Activated B cell treated with CpG ODN at 0.5 μM for 24 hours (primary cell): ENCODE results near the gene BRI3. TPM values are rescaled to one million over a fixed set of nuclear protein-coding genes. Genes with fewer than 3 reads are reported as not detected.

Experiments used
- ATAC-seq: fragments of 200-7000 bp; cut with Tn5 transposase; one replicate; pipeline ENCODE4 v1.10.0; 2021; ENCODE audit warnings: low read depth, mild to moderate bottlenecking, moderate library complexity
- CTCF ChIA-PET: fragments of 350-600 bp; sonication (Branson Sonifier 250); formaldehyde crosslinking; loops from one replicate; lab custom pipeline; 2021; ENCODE audit warnings: antibody characterized with exemption; lab: Charles Lee
- POLR2A ChIA-PET: fragments of 350-600 bp; sonication (Branson Sonifier 250); formaldehyde crosslinking; loops from one replicate; lab custom pipeline; 2021; ENCODE audit warnings: antibody characterized with exemption; lab: Charles Lee
- DNase-seq: peaks from one replicate; pipeline ENCODE4 v3.0.0; 2022
- H3K27ac Mint-ChIP-seq: one replicate; pipeline ENCODE4 v1.8.0; 2020; ENCODE audit warnings: mixed read lengths
- H3K27me3 Mint-ChIP-seq: one replicate; pipeline ENCODE4 v1.8.0; 2021; ENCODE audit warnings: mixed read lengths
- H3K36me3 Mint-ChIP-seq: one replicate; pipeline ENCODE4 v1.8.0; 2021; ENCODE audit warnings: low read depth, mixed read lengths
- H3K4me1 Mint-ChIP-seq: one replicate; pipeline ENCODE4 v1.8.0; 2021; ENCODE audit warnings: mixed read lengths
- H3K4me3 Mint-ChIP-seq: one replicate; pipeline ENCODE4 v1.8.0; 2020; ENCODE audit warnings: mild to moderate bottlenecking, mixed read lengths
- H3K9me3 Mint-ChIP-seq: one replicate; pipeline ENCODE4 v1.8.0; 2020; ENCODE audit warnings: mixed read lengths
- CTCF ChIP-seq: fragments of 200-600 bp; IDR thresholded peaks from one replicate; pipeline ENCODE4 v1.8.0; 2022; ENCODE audit warnings: antibody characterized with exemption, mild to moderate bottlenecking
- intact Hi-C: fragments of 100-400 bp; cut with micrococcal nuclease; formaldehyde crosslinking; loops from one replicate; pipeline ENCODE4 v1.15.1; 2024
- total RNA-seq: library from RNA; stranded (reverse); gene quantifications from 2 replicates; pipeline ENCODE4 v1.2.3, GENCODE V29; 2022

Gene BRI3
- total RNA-seq, 1 donor from 2014 or later: 53.7 TPM

DNA sequence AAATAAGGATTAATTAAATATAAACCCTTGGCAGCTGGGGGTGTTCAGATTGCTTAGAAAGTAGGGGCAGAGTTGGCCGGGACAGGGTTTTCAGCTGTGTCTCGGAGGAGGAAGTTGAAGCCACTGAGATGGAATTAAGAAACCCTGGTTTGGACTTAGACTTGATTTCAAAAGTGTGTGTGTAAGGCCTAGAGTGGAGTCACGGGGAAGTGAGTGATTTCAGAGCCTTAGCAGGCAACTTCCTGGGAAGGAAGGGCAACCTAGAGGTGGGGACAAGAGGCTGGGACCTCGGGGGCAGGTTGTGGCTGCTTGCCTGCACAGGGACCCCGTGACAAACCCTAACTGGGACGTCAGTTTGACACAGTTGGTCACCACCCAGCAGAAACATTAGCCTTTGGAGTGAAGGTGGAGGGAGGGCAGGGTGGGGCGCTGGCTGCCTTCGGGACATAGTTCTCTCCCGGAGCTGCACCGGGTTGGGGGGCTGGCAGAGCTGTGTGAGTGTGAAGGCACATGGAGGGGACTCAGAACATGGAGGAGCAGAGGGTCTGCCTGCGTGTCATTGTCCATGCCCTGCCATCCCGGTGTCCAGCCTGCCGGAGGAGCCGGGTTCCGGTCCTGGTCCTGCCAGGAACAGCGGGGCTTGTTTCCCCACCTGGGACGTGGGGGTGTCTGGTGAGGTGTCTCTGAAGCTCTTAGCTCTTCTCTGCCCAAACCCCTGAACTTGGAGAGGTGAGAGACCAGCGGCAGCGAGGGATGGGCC lies 1.8 kb downstream of the BRI3 start:
- Mint-ChIP-seq H3K27me3 (no peaks in the 10 kb centered on the region), H3K4me1 (peaks cover 40% of the 10 kb centered on the region), H3K4me3 (peak overlapping the region; percentile 85), H3K36me3 (peaks cover 2% of the 10 kb centered on the region), H3K27ac (no peak overlapping the region), H3K9me3 (no peaks in the 10 kb centered on the region)
- TF ChIP-seq CTCF: no peak
- intact Hi-C loops: loop anchor here (10.0 kb wide), 1 partner anchor 1169 kb away; the partner anchor contains the start of gene SDHAF3
- ChIA-PET POLR2A (interaction anchor here (0.6 to 1.4 kb wide), 2 partner anchors 31 to 36 kb away, joined by 3 to 6 read pairs; partner anchors contain the start of gene TECPR1), CTCF (no interaction called here)
- ATAC-seq (no peak), DNase-seq (no peak)

DNA sequence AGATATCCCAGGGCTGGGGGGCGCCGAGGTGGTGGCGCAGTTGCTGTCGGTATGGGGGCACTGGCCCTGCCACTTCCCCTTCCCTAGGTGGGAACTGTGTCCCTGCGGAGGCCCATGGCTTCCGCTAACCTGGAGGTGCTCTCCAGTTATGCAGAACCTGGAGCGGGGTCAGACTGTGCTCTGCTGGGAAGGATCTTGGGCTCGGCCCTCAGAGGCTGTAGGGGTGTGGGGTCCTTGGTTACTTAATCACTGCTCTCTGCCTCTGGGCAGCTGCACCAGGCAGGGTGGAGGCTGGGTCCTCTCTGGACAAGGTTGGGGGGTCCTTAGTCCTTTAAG lies 2.4 kb downstream of the BRI3 start:
- H3K27me3 Mint-ChIP-seq: no peaks in the 10 kb centered on the region
- no peaks in the 10 kb centered on the region for H3K9me3 Mint-ChIP-seq
- intact Hi-C loops: loop anchor here (10.0 kb wide), 1 partner anchor 1169 kb away; the partner anchor contains the start of gene SDHAF3
- ChIA-PET POLR2A (no interaction called here), CTCF (no interaction called here)
- TF ChIP-seq CTCF: no peak
- peak overlapping the region; percentile 15 for H3K4me3 Mint-ChIP-seq
- no peak for ATAC-seq
- no peak overlapping the region for H3K27ac Mint-ChIP-seq
- peaks cover 41% of the 10 kb centered on the region for H3K4me1 Mint-ChIP-seq
- peaks cover 6% of the 10 kb centered on the region for H3K36me3 Mint-ChIP-seq
- DNase-seq: no peak

- no peak for ATAC-seq
- TF ChIP-seq CTCF: no peak
- peaks cover 6% of the 10 kb centered on the region for H3K36me3 Mint-ChIP-seq
- H3K27me3 Mint-ChIP-seq: no peaks in the 10 kb centered on the region
- POLR2A ChIA-PET: no interaction called here
- DNase-seq: no peak
- H3K9me3 Mint-ChIP-seq: no peaks in the 10 kb centered on the region
- intact Hi-C loops: loop anchor here (10.0 kb wide), 1 partner anchor 1170 kb away; the partner anchor contains the start of gene SDHAF3
- H3K4me1 Mint-ChIP-seq: peaks cover 41% of the 10 kb centered on the region
- peak overlapping the region; percentile 19 for H3K4me3 Mint-ChIP-seq
- H3K27ac Mint-ChIP-seq: no peak overlapping the region
- CTCF ChIA-PET: no interaction called here
Observed at GRCh38 chr7:98284335-98285036, 3.0 kb downstream of the BRI3 start.

DNA sequence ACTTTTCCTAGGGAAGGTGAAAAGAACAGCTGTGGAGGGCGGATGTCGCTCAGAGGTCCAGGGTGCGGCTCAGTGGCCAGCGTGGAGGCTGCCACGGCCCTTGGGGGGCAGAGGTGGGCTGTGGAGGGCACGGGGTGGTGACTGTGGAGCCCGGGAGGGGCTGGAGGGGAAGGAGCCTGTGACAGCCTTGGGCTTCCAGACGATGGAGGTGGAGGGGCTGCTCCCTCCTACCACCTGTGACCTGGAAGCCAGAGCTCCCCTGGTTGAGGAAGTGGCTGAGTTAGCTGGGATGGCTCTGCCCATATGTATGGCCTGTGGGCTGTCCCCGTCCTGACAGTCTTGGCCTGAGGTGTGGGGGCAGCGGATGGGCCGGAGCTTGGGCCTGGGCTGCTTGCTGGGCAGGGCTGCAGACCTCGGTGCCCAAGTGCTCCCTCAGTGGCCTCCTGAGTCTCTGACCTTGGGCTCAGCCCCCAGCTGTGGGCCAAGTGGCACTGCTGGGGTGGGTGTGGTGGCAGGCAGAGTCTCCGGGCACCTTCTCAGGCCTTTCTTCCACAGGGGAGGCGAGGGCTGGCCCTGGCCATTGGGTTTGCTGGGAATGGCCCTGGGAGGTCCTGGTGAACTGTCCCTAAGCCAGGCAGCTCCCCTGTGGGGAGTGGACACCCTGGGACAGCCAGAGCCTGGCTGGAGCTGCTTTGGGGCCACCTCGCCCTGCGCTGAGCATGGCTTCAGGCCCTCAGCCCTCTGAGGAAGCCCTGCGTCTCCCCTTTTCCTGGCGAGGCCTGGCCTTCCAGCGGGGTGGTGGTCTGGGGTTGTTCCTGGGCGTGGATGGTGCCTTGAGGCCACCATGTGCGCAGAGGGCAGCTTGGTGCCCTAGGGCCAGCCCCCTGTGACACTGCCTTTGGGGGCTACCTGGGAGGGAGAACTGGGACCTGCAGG lies 3.9 kb downstream of the BRI3 start:
- intact Hi-C loops: loop anchor here (10.0 kb wide), 1 partner anchor 1171 kb away; the partner anchor contains the start of gene SDHAF3
- Mint-ChIP-seq H3K27me3 (no peaks in the 10 kb centered on the region), H3K9me3 (no peaks in the 10 kb centered on the region), H3K4me1 (peaks cover 41% of the 10 kb centered on the region), H3K27ac (no peak overlapping the region), H3K36me3 (peaks cover 6% of the 10 kb centered on the region), H3K4me3 (no peak overlapping the region)
- CTCF ChIA-PET: no interaction called here
- DNase-seq: no peak
- POLR2A ChIA-PET: no interaction called here
- no peak for TF ChIP-seq CTCF
- ATAC-seq: no peak
